ENCODE measurements around the gene SVEP1.

- TF ChIP-seq NPAS2 (CRISPR knock-in tag; IDR thresholded peaks at IDR 0.05; ENCODE audit: borderline replicate concordance) (no peak), KLF16 (CRISPR knock-in tag; IDR thresholded peaks at IDR 0.05) (no peak), HCFC1 (IDR thresholded peaks at IDR 0.05; ENCODE audit: low read depth, low read length) (no peak), EP300 (IDR thresholded peaks at IDR 0.05; ENCODE audit: low read depth in 2 of 2, low read length in 2 of 2) (no peak), EP300 (CRISPR knock-in tag; IDR thresholded peaks at IDR 0.05; ENCODE audit: borderline replicate concordance) (no peak), FOSL1 (CRISPR knock-in tag; IDR thresholded peaks at IDR 0.05; ENCODE audit: borderline replicate concordance) (no peak), ELF4 (CRISPR knock-in tag; IDR thresholded peaks at IDR 0.05; ENCODE audit: borderline replicate concordance) (no peak)
These were observed 24.6 kb upstream of the SVEP1 start for GRCh38 chr9:110604171-110604601.

Data from HepG2 (cell line).